GM12892 (cell line): ENCODE measurements around the gene UPK3B.
"Not testable (repeated sequence)": the region's sequence is repeated elsewhere in the genome, so short reads cannot be mapped to it uniquely, and the experiment has no call there.

Experiments
- DNase-seq: peaks from one replicate; pipeline ENCODE4 v3.0.0; 2011; ENCODE audit not compliant: insufficient read length
- FAIRE-seq: peaks from 2 replicates; lab custom pipeline; 2011; peaks lifted over from hg19 to GRCh38; lab: Jason Lieb, UNC
- POLR2A ChIP-seq: IDR thresholded peaks from 2 replicates; pipeline ENCODE4 v1.6.1; 2011; ENCODE audit warnings: low read depth, low read length, control low read depth
- POLR2AphosphoS5 ChIP-seq: IDR thresholded peaks from 2 replicates; pipeline ENCODE4 v1.6.1; 2011; ENCODE audit warnings: low read depth, low read length, control low read depth
- TAF1 ChIP-seq: IDR thresholded peaks from 2 replicates; pipeline ENCODE4 v1.6.1; 2011; ENCODE audit warnings: low read depth, mild to moderate bottlenecking, control low read depth, low read length, borderline replicate concordance

UPK3B gene

DNA sequence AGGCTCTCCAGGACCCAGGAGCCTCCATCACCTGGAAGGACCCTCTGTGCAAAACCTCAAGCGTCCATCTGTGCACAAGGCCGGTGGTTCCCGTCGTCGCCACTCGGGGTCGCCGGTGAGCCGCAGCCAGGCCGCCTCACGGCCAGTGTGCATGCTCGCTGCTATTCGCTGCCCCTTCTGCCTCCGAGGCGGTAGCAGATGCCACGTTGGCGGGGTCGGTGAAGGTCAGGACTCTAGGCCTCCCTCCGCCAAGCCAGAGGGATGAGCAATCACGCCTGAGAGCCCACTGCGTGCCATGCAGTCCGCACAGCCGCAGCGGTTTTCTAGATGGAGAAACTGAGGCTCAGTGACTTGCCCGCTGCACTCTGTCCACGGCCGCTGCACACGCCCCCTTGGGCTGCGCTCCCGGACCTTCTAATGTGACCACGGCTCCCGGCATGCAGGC lies 5.7 kb downstream of the UPK3B start:
- FAIRE-seq, result no peak

DNA sequence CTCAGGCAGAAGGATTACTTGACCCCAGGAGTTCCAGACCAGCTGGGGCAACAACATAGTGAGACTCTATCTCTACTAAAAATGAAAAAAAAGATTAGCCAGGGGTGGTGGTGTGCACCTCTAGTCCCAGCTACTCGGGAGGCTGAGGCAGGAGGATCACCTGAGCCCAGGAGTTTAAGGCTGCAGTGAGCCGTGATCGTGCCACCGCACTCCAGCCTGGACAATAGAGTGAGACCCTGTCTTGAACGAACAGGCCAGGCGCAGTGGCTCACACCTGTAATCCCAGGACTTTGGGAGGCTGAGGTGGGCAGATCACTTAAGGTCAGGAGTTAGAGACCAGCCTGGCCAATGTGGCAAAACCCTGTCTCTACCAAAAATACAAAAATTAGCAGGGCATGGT lies 6.6 kb downstream of the UPK3B start:
- DNase-seq, FAIRE-seq: not testable (repeated sequence)

More for the DNA sequence above, 5.7 kb downstream of the UPK3B start:
- DNase-seq, result peak; percentile 68
- no peak for TF ChIP-seq POLR2A
- TF ChIP-seq POLR2AphosphoS5, result no peak
- TF ChIP-seq TAF1, result no peak

DNA sequence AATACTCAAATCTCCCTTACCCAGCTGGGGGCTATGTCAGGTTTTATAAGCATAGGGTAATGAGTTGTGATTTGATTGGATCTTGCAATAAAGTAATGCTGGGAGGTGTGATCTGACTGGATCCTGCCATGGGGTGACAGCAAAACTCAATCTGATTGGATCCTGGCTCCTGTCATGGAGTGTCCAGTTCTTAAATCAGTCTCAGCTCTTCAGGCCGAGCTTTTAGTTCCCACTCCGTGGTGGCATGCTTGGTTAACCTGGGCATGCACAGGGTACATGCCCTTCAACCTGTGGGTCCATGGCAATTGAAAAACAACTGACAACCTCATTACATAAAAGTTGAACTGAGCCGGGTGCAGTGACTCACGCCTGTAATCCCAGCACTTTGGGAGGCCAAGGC lies 15.8 kb downstream of the UPK3B start:
- FAIRE-seq, result not testable (repeated sequence)

DNA sequence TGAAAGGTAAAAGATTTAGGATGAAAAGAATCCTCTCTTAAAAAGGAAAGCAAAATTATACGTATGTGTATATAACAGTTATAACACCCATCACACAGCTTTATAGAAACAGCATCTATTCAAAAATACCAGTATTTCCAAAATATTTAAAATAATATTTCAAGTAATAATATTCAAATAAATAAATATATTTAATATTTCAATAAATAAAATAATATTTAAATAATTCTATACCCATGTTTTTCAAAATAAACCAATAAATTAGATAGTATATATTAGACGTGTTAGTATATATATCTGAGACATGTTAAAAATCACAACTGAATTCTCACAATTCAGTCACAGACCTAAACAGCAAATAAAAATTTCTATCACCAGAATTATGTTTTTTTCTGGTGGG lies 21.3 kb downstream of the UPK3B start:
- FAIRE-seq, DNase-seq: not testable (repeated sequence)

More for the DNA sequence above, 15.8 kb downstream of the UPK3B start:
- not testable (repeated sequence) for DNase-seq

DNA sequence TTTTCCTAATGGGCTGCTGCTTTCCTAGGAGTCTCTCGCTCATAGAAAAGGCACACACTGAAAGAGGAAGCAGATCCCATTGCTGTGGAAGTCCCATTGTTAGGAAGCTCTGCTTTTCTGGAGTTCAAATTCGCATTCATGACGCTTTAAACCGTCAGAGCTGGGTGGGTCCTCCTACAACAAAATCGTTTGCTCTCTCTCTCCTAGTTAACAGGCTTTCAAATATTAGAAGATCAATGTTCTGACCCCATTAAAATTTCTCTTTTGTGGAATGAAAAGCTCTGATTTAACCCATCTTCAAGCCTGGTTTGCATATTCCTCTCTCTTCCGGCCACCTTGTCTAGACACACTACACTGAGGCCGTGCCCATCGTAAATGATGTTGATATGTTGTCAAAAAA lies 32.8 kb downstream of the UPK3B start, which contains the start of gene SPDYE16:
TSS of gene SPDYE16 (minus strand) at position 101 of the 400 bp plus-strand sequence. CDS start 1,838 bp downstream, outside the sequence.
- DNase-seq, FAIRE-seq: not testable (repeated sequence)

DNA sequence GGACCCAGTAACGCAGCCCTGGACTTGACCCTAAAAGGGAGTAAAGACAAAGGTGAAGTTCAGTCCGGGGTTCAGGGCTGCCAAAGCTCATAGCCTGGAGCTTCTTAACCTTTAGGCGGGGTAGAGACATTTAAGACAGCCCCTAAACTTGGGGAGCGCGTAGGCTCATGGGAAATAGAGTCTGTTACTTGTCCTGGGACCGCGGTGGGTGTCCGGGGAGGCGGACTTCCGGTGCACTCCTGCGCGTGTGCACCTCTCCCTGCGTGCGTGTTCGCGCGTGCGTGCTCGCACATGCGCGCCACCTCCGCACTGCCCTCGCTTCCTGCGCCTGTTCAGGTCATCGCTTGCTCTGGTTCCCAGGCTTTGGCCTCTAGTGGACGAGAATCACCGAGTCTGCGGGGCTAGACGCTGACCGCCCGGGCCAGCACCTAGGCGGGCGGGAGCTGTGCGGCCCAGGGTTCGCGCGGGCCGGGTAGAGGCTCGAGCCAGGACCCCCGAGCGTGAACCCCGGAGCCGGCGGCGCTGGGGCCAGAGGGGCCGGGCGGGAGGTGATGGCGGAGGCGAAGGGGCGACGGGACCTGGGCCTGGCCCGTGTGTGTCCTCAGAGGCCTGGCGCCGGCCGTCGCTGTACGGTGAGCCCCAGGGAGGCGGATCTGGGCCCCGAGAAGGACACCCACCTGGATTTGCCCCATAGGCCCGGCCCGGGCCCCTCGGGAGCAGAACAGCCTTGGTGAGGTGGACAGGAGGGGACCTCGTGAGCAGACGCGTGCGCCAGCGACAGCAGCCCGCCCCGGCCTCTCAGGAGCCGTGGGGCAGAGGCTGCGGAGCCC lies 38.9 kb downstream of the UPK3B start:
- FAIRE-seq, result peak; percentile 51
- peak; percentile 41; the same call in 1 of the 2 replicates for TF ChIP-seq TAF1
- 0 out of 2 replicates have a peak, but pooled peaks have one; percentile 53 for TF ChIP-seq POLR2AphosphoS5
- peak; percentile 75; the same call in 1 of the 2 replicates for TF ChIP-seq POLR2A
- DNase-seq, result peak; percentile 53

DNA sequence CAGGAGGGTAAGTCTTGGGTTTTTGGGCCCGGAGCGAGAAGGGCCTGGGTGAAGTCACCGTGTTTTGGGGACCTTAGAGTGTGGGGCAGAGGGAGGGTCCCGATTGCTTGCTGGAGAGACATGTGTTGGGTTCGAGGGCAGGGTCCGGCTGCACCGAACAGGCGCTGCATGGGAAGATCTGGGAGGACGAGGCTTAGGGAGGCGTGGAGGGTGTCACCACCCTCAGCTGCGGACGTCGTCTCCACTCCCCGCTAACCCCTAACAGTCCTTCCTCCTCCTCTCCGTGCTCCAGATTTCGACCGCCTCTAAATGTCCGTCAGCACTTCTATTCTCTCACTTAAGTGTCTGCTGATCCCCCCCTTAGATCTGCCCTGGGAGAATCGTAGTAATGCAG lies 39.5 kb downstream of the UPK3B start:
- DNase-seq, FAIRE-seq: not testable (repeated sequence)

DNA sequence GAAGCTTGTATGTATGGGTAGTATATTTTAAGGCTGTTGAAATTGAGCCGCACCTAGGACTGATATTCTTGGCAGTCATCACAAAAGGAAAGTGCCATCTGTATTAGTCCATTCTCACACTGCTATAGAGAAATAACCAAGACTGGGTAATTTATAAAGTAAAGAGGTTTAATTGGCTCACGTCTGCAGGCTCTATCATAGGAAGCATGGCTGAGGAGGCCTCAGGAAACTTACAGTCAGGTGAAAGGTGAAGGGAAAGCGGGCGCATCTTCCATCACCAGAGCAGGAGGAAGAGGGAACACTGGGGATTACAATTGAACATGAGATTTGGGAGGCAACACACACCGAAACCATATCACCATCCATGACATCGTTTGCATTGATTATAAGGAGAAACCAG lies 41.6 kb downstream of the UPK3B start:
- not testable (repeated sequence) for DNase-seq, FAIRE-seq

DNA sequence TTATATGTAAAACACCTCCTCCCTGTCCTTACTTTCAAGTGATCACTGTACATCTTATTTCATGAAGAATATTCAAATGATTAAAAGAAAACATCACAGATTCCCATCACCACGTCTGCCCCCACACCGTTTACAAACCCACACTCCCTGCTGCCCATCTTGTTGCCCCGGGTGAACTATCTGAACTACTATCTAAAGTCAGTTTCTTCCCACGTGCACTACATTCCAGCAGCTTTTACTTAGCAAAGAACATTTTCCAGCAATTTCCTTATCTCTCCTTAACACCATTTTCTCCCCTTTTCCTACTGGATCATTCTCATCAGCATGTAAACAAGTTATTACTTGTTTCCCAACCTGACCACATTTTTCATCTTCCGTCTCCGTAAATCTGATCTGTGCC lies 49.3 kb downstream of the UPK3B start:
- FAIRE-seq, result peak; percentile 40
- DNase-seq, result not testable (repeated sequence)

DNA sequence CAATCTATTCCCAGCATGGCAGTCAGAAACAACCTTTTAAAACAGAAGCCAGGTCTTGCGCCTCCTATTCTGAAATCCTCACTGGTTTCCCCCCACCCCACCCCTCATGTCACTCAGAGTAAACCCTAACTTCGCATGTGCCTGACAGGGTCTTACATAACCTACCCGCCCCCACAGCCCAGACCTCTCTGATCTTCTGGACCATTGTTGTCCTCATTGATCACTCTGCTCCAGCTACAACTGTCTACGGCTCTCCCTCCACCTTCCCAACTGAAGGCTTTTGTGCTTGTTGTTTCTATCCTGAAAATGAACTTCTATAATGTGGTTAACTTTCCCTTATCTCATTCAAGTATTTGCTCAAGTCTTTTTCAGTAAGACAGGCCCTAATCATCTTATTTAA lies 49.8 kb downstream of the UPK3B start:
- not testable (repeated sequence) for FAIRE-seq, DNase-seq

DNA sequence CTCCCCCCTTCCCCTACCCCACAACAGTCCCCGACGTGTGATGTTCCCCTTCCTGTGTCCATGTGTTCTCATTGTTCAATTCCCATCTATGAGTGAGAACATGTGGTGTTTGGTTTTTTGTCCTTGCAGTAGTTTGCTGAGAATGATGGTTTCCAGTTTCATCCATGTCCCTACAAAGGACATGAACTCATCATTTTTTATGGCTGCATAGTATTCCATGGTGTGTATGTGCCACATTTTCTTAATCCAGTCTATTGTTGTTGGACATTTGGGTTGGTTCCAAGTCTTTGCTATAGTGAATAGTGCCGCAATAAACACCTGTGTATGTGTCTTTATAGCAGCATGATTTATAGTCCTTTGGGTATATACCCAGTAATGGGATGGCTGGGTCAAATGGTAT lies 51.0 kb downstream of the UPK3B start:
- not testable (repeated sequence) for FAIRE-seq, DNase-seq

DNA sequence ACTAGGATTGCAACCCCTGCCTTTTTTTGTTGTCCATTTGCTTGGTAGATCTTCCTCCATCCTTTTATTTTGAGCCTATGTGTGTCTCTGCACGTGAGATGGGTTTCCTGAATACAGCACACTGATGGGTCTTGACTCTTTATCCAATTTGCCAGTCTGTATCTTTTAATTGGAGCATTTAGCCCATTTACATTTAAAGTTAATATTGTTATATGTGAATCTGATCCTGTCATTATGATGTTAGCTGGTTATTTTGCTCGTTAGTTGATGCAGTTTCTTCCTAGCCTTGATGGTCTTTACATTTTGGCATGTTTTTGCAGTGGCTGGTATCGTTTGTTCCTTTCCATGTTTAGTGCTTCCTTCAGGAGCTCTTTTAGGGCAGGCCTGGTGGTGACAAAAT lies 54.6 kb downstream of the UPK3B start:
- not testable (repeated sequence) for FAIRE-seq

More for the DNA sequence above, 54.6 kb downstream of the UPK3B start:
- DNase-seq, result not testable (repeated sequence)
